Cardiac fibroblast (primary cell): ENCODE data around the gene MAST2.

Experiments used
- DNase-seq, 2 donors: peaks; one replicate each; pipeline versions ENCODE4 v3.0.0 to v3.0.0-alpha.2; 2010; ENCODE audit warnings: low read depth in 2 of 2
- H3K4me3 ChIP-seq, 2 donors: replicated peaks in 1 of 2; 1 replicate in 1 of 2; 2 replicates in 1 of 2; pipeline ENCODE4 v1.5.1; 2011; ENCODE audit warnings: low read depth in 2 of 2, low read length in 2 of 2, mild to moderate bottlenecking in 2 of 2, moderate library complexity in 1 of 2
- CTCF ChIP-seq: IDR thresholded peaks from one replicate; pipeline ENCODE4 v1.5.1; 2011; ENCODE audit warnings: low read depth, mild to moderate bottlenecking, low read length, inconsistent platforms

The MAST2 gene

GRCh38 chr1:45803299-45803780 lies at the start of gene MAST2:
MAST2 (plus strand) TSS chr1:45803612; CDS start chr1:45803896, 284 bp downstream.
- peak; percentile 85 to 88 for DNase-seq
- TF ChIP-seq CTCF, result no peak
- peak within 1 kb of the TSS; percentile 65 to 69 for H3K4me3 ChIP-seq

- H3K4me3 ChIP-seq, result no peak overlapping the region
- TF ChIP-seq CTCF, result no peak
- DNase-seq, result no peak
Measured at GRCh38 chr1:45755697-45756096, 47.7 kb upstream of the MAST2 start.

GRCh38 chr1:45762291-45762690 lies 41.1 kb upstream of the MAST2 start:
- no peak for TF ChIP-seq CTCF
- no peak for DNase-seq
- H3K4me3 ChIP-seq, result no peak overlapping the region

GRCh38 chr1:45765999-45766792 lies 37.2 kb upstream of the MAST2 start:
- no peak for DNase-seq
- TF ChIP-seq CTCF, result no peak
- no peak overlapping the region for H3K4me3 ChIP-seq

- TF ChIP-seq CTCF, result no peak
- no peak overlapping the region for H3K4me3 ChIP-seq
- DNase-seq, result peak; percentile 26 to 36
Measured at GRCh38 chr1:45767035-45767434, 36.4 kb upstream of the MAST2 start.

GRCh38 chr1:45769261-45769932 lies 34.0 kb upstream of the MAST2 start:
- DNase-seq, result peak; percentile 20 to 24
- no peak overlapping the region for H3K4me3 ChIP-seq
- no peak for TF ChIP-seq CTCF
